ENCODE measurements around the gene ABL1.
A peak's percentile ranks its signal among the peaks of the same experiment; 100 is the strongest.

Gene ABL1

DNA sequence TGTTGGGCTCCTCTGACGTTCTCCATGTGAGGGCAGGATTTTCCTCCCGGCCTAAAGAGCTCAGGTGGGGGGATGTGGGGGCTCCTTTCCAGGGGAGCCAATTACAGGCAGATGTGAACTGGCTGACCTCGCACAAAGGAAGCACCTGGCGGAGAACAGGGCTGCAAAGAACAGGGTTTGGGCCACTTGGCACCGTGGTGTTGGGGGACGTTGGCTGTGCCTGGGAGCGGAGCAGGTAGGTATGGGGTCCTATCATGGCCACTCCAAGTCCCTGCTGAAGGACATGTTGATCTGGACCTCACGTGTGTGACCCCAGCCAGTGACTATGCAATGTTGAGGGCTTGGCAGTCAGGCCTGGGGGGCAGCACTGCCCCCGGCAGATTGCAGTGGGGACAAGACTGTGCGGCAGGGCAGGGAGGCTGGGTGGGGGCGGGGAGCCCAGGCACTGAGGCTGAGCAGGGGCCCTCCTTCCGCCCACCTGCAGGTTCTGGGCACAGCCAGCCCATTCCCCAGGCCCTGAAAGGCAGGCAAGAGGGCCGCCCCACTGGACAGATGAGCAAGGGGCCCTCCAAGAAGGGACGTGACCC lies 84.6 kb downstream of the ABL1 start:
- DNase-seq (ENCODE audit: low spot score) = no peak

DNA sequence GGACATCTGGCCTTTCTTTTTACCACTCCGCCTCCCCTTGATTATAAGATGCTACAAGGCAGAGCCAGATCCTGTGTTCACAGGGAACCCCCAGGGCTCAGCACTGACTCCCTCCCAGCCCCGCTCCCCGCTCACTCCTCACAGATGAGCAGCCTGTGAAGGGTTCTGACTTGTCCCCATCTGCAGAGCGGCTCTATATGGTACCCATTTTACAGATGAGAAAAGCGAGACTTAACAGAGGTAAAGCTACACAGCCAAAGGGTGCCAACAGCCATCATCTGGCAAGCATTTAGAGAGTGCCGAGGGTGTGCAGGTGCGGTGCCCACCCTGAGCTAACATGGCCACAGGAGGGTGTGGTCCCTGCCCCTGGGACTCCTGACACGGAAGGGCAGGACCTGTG lies 85.2 kb downstream of the ABL1 start:
- DNase-seq (ENCODE audit: low spot score) = no peak

DNA sequence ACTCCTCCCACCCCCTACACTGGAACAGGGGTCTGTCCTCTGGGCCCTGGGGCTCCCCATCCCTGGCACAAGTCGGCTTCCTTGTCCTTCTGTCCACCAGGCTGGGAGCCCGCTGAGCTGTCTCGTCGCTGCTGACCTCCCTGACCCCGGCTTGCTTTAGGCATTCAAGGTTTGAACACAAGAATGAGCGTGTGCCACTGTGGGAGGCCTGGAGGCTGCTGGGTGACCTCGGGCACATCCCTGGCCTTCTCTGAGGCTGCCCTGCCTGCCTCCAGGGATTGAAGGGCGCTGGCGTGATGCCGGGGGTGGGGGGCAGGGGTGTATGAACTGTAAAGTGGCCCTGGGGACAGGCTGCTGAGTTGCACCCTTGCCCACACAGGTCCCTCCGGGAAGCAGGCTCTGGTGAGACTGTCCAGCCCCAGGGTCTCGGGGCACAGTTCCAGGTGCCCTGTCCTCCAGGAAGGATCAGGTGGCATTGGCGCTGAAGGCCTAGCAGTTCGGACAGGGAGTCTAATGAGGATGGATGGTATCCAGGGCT lies 85.8 kb downstream of the ABL1 start:
- no peak for DNase-seq (ENCODE audit: low spot score)

DNA sequence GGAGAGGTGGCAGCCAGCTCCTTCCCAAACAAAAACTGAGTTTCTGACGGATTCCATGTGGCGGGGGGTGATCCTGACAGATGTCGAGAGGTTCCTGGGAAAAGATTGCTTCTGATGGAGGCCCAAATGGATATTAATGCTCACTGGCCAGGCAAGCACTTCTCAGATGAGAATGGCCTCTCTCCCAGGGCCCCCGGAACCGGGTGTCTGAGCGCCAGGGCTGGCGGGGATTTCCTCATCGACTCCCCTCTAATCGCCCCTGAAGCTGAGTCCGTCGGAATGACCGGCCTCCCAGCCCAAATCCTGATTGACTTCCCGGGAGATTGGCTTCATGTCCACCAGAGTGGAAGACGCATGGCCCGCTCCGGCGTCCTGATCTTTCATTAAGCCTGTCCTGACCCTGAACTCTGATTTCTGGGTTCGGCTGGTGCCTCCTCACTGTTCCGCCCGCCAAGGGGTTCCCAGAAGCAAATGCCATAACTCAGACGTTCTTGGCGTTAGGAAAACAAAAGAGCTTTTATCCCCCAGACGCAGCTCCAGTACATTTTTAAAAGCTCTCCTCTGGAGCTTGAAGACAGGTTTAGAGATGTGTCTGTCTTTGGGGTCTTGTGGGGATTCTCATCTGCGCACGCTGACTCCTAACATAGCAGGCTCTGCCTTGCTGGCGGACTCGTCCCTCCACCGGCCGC lies 86.4 kb downstream of the ABL1 start:
- no peak for DNase-seq (ENCODE audit: low spot score)

DNA sequence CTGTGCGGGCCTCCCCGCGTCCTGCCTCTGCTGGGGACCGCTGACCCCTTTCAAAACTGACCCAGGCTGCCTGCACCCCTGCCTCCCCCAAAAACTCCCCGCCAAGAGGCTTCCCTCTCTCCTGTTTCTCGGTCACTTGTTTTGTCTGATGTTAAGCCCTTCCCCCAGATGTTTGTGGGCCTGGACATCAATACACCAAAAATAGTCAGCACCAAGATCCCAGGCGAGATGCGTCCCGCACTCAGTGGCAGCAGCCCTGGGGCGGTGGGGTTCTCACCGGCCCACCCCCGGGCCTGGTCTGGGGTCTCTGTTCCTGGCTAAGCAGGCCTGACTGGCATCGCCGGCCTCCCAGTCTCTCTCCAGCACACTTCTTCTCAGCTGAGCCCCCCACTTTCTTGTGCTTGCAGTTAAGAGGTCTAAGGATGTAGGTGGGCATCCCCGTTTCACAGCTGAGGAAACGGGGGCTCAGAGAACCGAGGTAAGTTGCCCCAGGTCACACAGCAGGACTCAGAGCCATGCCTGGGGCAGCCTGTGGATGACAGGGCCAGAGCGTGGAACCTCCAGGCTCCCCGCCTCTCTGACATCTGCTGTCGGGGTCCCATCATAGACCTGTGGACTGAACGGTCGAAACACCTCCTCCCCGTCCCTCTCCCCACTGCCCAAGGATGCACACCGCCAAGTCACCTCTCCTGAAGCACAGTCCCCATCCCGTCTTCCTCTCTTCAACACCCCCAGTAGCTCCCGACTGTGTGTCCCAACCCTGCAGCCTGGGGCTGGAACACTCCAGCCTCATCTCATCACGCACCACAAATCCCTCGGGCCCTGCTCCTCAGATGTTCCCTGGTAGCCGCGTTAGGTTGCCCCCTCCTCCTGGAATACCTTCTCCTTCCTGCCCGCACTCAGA lies 87.2 kb downstream of the ABL1 start:
- no peak for DNase-seq (ENCODE audit: low spot score)

GRCh38 chr9:130922893-130923610 lies 88.0 kb downstream of the ABL1 start:
- DNase-seq (ENCODE audit: low spot score) = no peak

- DNase-seq (ENCODE audit: low spot score) = no peak
Measured at GRCh38 chr9:130923611-130924447, 88.8 kb downstream of the ABL1 start.

GRCh38 chr9:130924448-130924788 lies 89.4 kb downstream of the ABL1 start:
- no peak for DNase-seq (ENCODE audit: low spot score)

DNA sequence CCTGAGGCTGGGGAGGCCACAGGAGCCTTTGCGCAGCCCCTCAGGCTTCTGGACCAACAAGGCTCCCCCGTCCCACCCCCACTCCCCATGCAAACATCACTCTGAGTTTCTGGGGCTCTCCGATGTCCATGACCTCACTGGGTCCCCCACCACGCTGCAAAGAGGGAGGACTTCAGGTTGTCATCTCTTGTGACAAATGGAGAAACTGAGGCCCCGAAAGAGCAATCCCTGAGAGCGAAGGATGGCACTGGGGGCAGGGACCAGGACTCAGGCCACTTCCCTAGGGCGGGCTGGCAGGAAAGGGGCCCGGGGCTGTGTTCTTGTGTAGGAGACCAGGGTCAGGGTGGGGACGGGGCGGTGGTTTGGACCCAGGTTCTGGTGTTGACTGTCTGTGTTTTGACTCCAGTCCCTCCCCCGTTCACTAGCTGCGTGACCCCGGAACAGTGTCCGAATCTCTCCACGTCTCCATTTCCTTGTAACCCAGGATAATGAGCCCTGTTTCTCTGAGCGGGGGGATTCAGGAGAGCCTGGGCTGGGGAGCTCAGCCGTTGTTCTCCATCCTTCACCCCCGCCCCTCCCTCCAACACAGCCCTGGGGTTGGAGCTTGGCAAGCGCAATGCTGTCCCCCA lies 90.1 kb downstream of the ABL1 start:
- no peak for DNase-seq (ENCODE audit: low spot score)

- no peak for DNase-seq (ENCODE audit: low spot score)
Measured at GRCh38 chr9:130927338-130927737, 92.3 kb downstream of the ABL1 start.

GRCh38 chr9:130927995-130928900 lies 93.2 kb downstream of the ABL1 start:
- DNase-seq (ENCODE audit: low spot score) = peak; percentile 43

DNA sequence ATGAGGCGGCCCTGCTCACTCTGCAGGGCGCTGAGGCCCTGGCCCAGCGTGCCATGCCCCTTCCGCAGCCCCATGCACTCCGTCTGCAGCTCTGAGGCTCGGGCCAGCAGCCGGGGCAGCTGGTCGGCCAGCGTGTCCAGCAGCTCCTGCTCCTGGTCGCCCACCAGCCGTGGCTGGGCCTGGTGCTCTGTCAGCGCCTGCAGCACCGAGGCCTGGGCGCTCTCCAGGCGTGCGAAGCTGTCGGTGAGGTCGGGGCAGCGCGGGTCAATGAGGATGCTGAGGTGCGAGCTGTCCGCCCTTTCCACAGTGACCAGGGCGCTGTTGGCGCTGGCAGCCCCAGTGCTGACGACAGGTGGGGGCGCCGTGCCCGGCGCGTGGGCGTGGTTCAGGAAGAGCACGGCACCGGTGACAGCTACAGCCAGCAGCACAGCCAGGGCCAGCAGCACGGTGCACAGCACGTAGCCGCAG lies 94.6 kb downstream of the ABL1 start:
- DNase-seq (ENCODE audit: low spot score) = no peak

DNA sequence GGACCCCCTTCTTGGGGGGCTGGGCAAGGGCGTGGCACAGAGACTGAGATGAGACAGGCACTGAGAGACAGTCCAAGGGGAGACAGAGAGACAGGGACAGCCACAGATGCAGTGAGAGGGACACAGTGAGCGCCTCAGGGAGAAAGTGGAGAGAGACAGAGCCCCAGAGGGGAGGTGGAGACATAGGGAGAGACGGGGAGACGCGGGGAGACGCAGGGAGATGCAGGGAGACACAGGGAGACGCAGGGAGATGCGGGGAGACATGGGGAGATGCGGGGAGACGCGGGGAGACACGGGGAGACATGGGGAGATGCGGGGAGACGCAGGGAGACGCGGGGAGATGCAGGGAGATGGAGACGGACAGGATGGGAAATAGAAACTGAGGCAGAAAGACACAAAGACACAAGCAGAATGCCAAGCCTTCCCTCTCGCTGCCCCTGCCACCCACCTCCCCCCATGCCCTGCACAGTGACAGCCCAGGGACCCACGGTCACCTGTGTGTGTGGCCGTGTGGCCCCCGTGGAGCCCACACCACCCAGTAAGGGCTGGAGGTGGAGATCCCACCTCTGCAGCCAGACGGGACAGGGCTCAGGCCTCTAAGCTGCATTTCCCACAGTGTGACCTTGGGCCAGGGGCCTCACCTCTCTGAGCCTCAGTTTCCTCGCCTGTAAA lies 95.2 kb downstream of the ABL1 start:
- no peak for DNase-seq (ENCODE audit: low spot score)

DNA sequence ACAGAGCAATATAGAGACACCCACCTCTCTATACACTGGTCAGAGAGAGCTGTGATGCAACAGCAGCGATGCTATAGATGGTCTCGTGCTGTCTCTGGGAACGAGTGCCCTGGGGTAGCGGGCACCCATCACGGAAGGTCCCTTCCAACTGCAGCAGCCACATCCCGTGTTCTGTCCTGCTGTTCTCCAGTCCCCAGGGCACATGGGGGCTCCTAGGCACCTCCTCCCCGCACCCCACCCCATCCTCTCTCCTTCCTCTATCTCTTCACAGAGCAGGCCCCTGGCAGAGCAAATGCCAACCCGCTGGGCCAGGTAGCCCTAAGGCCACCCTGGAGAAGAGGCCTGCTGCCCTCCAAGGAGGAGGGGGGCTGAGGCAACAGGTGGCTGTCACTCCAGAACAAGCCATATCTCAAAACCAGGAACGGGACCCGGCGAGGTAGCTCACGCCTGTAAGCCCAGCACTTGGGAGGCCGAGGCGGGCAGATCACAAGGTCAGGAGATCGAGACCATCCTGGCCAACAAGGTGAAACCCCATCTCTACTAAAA lies 95.8 kb downstream of the ABL1 start:
- DNase-seq (ENCODE audit: low spot score) = no peak

- no peak for DNase-seq (ENCODE audit: low spot score)
Measured at GRCh38 chr9:130931508-130932254, 96.6 kb downstream of the ABL1 start.

DNA sequence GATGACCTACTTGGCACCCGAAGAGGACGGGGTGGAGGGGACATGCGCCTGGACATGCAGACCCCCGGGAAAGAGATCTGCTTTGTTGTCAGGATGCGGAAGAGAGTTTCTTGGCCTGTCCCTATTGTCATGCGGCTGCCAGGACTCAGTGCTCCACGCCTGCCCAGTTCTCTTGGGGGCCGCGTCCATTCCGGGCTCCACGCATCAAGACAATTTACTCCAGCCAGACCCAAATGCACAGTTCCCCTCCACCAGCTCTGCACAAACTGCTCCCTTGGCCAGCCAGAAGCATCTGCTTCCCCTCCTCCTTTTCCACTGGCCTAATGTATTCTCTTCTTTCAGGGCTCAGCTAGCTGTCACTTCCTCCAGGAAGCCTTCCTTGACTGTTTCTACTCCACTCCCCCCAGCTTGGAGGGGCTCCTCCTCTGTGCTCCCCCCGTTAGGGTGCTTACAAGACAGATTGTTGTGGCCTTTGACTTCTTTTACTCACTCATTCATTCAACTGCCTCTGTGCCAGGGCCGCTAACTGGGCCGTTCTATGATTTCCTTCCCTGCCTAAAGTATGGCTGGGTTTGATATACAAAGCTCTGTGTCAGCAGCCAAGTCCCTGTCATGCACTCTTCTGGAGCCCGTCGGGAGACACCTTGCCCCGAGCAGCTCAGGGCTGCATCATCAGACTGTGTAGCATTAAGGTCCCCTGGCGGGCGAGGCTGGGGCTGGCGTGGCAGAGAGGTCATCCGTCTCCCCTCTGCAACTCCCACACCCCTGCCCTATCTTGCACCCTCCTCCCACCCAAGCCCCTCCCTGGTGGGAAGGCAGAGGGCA lies 97.4 kb downstream of the ABL1 start:
- DNase-seq (ENCODE audit: low spot score) = no peak
